Activated T-cell treated with anti-CD3 and anti-CD28 coated beads for 48 hours (primary cell): ENCODE data around the gene TAF4.
A peak's percentile ranks its signal among the peaks of the same experiment; 100 is the strongest.

Source experiments
- DNase-seq: peaks from one replicate; pipeline ENCODE4 v3.0.0-alpha.2; 2020; ENCODE audit warnings: low read depth

TAF4 gene

GRCh38 chr20:62019881-62020492 is 45.7 kb downstream of the TAF4 start:
- DNase-seq = no peak

- no peak for DNase-seq
Measured at GRCh38 chr20:62019144-62019805, 46.4 kb downstream of the TAF4 start.

GRCh38 chr20:62018437-62019143 is 47.1 kb downstream of the TAF4 start:
- DNase-seq = no peak

- no peak for DNase-seq
Measured at GRCh38 chr20:62015540-62016288, 50.0 kb downstream of the TAF4 start.

DNA sequence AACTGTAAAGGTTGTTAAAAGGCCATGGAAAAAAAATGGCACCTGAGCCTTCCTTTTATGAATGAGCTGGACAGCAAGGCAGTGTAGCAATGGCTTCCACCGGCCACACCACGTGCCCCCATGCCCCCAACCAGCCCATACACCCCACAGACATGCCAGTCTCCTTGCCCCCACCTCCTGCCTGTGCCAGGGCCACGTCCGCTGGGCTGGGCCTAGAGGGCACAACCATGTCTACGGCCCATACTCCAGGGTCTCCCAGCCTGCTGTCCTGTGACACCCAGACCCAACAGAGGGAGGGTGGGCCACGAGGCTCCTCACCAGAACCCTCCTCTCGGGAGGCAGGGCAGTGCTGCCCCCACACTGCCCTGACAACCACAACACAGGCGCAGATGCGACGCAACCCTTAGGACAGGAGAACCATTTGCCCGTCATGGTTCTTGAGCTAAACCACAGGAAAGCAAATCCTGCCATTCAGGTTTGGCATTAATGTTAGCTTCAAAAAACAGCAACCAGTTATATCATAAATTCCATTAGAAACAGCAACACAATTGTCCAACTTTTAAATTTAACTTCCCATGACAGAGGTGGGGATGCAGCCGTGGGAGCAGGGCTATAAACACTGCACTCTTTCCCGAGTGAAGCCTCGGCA is 50.7 kb downstream of the TAF4 start:
- no peak for DNase-seq

- DNase-seq = no peak
Measured at GRCh38 chr20:62014488-62014775, 51.2 kb downstream of the TAF4 start.

DNA sequence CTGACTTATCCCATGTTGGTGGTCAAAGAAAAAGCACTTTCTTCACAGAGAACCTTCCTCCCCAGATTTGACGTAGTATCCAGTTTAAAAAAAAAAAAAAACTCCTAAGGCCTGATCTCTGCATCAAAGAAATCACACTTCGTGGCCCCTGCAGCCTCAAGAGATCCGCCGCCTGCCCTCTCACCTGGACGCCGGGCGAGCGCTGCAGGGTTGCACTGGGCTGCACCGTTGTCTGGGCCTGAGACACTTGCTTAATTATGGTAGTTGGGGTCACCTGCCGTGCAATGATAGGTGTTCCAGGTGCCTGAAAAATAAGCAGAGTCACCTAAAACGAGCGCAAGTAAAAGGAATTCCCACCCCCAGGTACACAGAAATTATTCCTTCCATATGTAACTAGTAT is 53.0 kb downstream of the TAF4 start:
- no peak for DNase-seq

GRCh38 chr20:62011938-62012534 is 53.6 kb downstream of the TAF4 start:
- no peak for DNase-seq

DNA sequence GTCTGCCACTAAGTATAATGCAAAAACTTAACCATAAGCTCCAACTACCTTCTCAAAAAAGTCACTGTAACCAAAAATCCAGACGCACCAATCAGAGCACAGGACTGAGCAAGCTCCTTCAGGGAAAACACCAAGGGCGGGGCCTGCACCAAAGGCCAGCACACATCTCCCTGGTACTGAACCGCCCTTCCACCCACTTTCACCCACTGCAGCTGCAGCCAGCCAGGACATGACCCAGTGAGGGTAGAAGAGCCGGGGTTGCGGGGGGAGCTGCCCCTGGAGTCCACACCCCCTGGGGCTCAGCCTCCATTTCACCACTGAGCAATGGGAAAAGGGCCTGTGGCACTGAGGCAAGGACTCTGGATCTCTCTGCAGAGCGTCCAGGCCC is 54.3 kb downstream of the TAF4 start:
- no peak for DNase-seq

DNA sequence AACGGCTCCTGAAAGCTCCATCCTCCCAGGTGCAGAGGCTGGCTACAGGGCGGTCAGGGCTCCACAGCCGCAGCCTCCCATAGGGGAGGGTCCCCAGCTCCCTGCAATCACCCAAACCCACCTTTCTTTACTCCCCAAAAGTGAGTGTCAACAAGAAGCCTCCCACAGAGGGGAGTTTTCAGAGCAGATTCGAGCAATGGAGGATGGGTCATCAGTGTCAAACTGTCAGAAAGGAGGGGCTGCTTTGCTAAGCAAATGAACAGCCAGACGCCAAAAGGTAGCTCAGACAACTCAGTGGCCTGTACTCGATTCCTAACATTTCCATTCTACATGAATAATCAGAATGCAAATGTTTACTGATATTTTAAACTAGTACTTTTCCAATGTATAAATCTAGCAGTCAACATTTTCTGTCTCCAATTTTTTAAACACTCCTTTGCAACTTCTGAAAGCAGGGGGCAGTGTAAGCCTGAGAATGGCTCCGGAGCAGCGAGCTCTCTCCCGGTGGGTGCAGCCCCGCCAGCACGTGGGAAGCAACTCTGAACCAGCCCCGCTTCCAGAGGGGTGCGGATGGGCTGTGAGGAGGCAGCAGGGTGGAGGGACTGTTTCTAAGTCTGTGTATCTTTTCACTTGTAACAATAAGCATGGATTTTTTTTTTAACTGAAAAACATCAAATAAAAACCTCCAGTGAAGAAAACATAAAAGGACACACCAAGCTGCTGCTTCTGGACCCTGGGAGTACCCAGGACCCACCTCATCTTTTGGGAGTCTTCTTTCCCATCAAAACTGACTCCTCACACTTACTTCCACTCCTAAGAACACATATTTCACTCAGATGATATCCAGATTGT is 54.9 kb downstream of the TAF4 start:
- DNase-seq = peak; percentile 39

GRCh38 chr20:62009869-62010445 is 55.7 kb downstream of the TAF4 start:
- DNase-seq = no peak

GRCh38 chr20:62009322-62009721 is 56.4 kb downstream of the TAF4 start:
- DNase-seq = no peak

- no peak for DNase-seq
Measured at GRCh38 chr20:62008643-62009183, 57.0 kb downstream of the TAF4 start.

GRCh38 chr20:62007127-62007647 is 58.5 kb downstream of the TAF4 start:
- DNase-seq = no peak

DNA sequence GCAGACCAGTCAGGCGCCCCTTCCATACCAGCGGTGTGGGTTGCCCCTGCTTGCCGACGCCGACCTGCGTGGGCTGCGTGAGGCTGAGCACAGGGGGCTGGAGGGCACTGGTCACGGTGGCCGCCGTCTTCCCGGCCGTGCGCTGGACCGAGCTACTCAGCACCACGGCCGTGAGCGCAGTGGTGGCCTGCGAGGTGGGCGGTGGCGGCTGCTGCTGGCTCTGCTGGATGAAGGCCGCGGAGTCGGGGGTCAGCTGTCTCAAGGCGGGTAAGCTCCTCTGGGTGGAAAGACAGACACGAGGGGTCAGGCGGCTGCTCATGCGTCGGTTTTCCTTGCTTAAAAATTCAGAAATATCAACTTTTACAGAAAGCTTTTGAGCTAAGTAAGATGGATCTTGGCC is 59.2 kb downstream of the TAF4 start:
- DNase-seq = no peak

- DNase-seq = no peak
Measured at GRCh38 chr20:62004614-62005013, 61.1 kb downstream of the TAF4 start.

GRCh38 chr20:62003567-62004405 is 61.9 kb downstream of the TAF4 start:
- no peak for DNase-seq

DNA sequence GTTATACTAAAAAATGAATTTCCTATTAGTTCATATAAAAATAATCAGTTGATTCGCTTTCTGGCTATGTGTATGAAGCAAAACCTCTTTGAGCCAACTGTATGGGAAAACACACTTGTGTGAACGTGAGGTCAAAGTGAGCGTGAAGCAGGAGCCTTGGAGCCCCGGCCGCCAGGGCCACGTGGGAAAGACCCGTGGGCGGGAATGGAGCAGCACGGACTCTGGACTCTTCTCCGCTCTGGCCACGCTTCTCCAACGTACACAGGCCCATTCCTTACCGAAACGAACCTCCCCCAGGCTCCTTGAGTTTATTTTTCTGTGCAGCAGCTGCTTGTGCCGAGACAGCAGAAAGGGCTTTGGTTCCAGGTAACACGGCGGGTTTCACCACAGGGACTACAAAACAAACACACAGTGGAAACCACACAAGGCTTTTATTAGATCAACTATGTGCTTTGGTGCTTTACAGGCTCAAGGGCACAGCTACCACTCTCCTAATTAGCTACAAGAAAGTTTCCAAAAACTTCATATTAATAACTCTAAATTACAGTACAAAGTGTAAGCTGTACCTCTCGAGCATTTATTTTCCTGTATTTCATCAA is 62.7 kb downstream of the TAF4 start:
- DNase-seq = no peak

- DNase-seq = no peak
Measured at GRCh38 chr20:62001178-62001715, 64.4 kb downstream of the TAF4 start.
